GM06990 (cell line): Measurements from ENCODE around the gene RBM15B.
A peak's percentile ranks its signal among the peaks of the same experiment; 100 is the strongest.

Experiments
- DNase-seq: peaks from one replicate; pipeline ENCODE4 v3.0.0-alpha.2; 2011; ENCODE audit not compliant: insufficient read length; ENCODE audit errors: extremely low read depth
- H3K27me3 ChIP-seq: replicated peaks from 2 replicates; pipeline ENCODE4 v1.6.0; 2011; ENCODE audit warnings: low read length; ENCODE audit not compliant: control insufficient read depth, insufficient read depth
- H3K36me3 ChIP-seq: 2 replicates; pipeline ENCODE4 v1.5.1; 2011; ENCODE audit warnings: low read length; ENCODE audit not compliant: control insufficient read depth, insufficient read depth
- H3K4me3 ChIP-seq: replicated peaks from 2 replicates; pipeline ENCODE4 v1.5.1; 2011; ENCODE audit warnings: low read depth, mild to moderate bottlenecking, control low read depth, low read length
- TF ChIP-seq, protein P1 (sequence below): IDR thresholded peaks from 2 replicates; pipeline ENCODE4 v1.5.1; 2011; ENCODE audit warnings: low read length, control low read depth, mild to moderate bottlenecking, inconsistent platforms; ENCODE audit not compliant: insufficient read depth, poor library complexity, severe bottlenecking

The RBM15B gene

GRCh38 chr3:51388286-51389029, 2.6 kb upstream of the RBM15B start:
- DNase-seq, result no peak

GRCh38 chr3:51389423-51390183, 1.5 kb upstream of the RBM15B start:
- Histone ChIP-seq H3K36me3 (peaks cover 36% of the 10 kb centered on the region), H3K4me3 (no peak overlapping the region)
- DNase-seq, result no peak

More at GRCh38 chr3:51388286-51389029, 2.6 kb upstream of the RBM15B start:
- peak overlapping the region; percentile 51 for H3K4me3 ChIP-seq
- peaks cover 29% of the 10 kb centered on the region for H3K36me3 ChIP-seq
- H3K27me3 ChIP-seq, result no peaks in the 10 kb centered on the region
- TF ChIP-seq, protein P1, sequence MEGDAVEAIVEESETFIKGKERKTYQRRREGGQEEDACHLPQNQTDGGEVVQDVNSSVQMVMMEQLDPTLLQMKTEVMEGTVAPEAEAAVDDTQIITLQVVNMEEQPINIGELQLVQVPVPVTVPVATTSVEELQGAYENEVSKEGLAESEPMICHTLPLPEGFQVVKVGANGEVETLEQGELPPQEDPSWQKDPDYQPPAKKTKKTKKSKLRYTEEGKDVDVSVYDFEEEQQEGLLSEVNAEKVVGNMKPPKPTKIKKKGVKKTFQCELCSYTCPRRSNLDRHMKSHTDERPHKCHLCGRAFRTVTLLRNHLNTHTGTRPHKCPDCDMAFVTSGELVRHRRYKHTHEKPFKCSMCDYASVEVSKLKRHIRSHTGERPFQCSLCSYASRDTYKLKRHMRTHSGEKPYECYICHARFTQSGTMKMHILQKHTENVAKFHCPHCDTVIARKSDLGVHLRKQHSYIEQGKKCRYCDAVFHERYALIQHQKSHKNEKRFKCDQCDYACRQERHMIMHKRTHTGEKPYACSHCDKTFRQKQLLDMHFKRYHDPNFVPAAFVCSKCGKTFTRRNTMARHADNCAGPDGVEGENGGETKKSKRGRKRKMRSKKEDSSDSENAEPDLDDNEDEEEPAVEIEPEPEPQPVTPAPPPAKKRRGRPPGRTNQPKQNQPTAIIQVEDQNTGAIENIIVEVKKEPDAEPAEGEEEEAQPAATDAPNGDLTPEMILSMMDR, result peak; percentile 24

DNA sequence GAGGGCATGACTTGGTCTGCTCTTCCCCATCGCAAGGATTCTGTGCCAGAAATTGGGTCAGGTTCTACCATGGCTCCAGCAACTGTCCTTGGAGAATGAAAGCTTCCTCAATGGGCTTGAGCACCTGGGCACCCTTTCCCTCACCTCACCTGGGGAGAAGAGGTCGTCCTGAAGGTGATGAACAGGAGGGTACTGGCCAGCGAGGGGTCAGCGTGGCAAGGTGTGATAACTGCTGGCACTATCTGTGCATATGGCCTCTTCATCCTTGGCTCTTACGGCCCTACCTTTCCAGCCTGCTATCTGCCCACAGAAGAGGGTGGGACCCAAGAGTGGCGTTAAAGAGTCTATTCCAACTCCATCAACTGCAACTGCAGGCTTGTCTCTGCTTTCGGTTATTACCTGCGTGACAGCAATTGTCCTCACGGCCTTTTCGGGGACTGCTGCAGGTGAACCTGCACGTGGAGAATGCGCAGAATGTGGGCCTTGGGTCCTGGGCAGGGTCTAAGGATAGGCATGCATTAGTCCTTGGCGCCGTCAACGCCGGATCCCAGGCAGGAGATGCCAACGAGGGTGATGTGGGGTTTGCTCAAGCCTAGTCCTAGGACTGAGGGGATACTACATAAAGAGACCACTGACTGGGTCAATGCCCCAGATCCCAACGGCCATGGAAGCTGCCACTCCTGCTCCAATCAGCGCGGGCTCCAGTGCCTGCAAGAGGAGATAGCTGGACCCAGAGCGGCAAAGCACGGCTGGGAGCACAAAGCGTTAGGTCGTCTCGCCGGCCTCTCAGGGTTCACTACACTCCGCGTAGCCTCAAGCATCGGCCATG, 625 bp upstream of the RBM15B start:
- TF ChIP-seq, protein P1, result no peak
- Histone ChIP-seq H3K4me3 (peak overlapping the region; percentile 51), H3K36me3 (peaks cover 41% of the 10 kb centered on the region), H3K27me3 (no peaks in the 10 kb centered on the region)
- no peak for DNase-seq

More at GRCh38 chr3:51389423-51390183, 1.5 kb upstream of the RBM15B start:
- TF ChIP-seq, protein P1, result peak; percentile 90
- no peaks in the 10 kb centered on the region for H3K27me3 ChIP-seq

GRCh38 chr3:51391566-51392354, 675 bp downstream of the RBM15B start:
- peak; percentile 72 for DNase-seq
- peak overlapping the region; percentile 82 for H3K4me3 ChIP-seq
- peaks cover 52% of the 10 kb centered on the region for H3K36me3 ChIP-seq
- TF ChIP-seq, protein P1, result no peak
- no peaks in the 10 kb centered on the region for H3K27me3 ChIP-seq
